GM19351 (cell line): ENCODE results near the gene TLR8.

Experiments
- ATAC-seq: cut with Tn5 transposase; IDR thresholded peaks from one replicate; pipeline ENCODE4 v1.9.1; 2021; ENCODE audit warnings: mild to moderate bottlenecking, moderate library complexity; ENCODE audit not compliant: unreplicated experiment

Gene TLR8

GRCh38 chrX:12906046-12906761, at the start of gene TLR8:
TLR8 (plus strand) TSS chrX:12906620; CDS start chrX:12906707, 87 bp downstream.
- ATAC-seq: no peak

- no peak for ATAC-seq
Observed at GRCh38 chrX:12865359-12865758, 41.1 kb upstream of the TLR8 start.

- ATAC-seq: peak; percentile 54
Observed at GRCh38 chrX:12866451-12867377, 39.7 kb upstream of the TLR8 start, which contains the start of gene TLR7. TLR7 (plus strand) TSS chrX:12867072; CDS start chrX:12867579, 507 bp downstream.

- ATAC-seq: no peak
Observed at GRCh38 chrX:12867685-12868084, 38.7 kb upstream of the TLR8 start.

- peak; percentile 59 for ATAC-seq
Observed at GRCh38 chrX:12868747-12869146, 37.7 kb upstream of the TLR8 start.

- ATAC-seq: no peak
Observed at GRCh38 chrX:12871257-12871656, 35.2 kb upstream of the TLR8 start.

- no peak for ATAC-seq
Observed at GRCh38 chrX:12872741-12873140, 33.7 kb upstream of the TLR8 start.

GRCh38 chrX:12874581-12874980, 31.8 kb upstream of the TLR8 start:
- ATAC-seq: no peak

GRCh38 chrX:12877386-12877785, 29.0 kb upstream of the TLR8 start:
- no peak for ATAC-seq

- no peak for ATAC-seq
Observed at GRCh38 chrX:12878536-12878935, 27.9 kb upstream of the TLR8 start.

GRCh38 chrX:12881914-12882313, 24.5 kb upstream of the TLR8 start:
- no peak for ATAC-seq

GRCh38 chrX:12885508-12885907, 20.9 kb upstream of the TLR8 start:
- no peak for ATAC-seq

GRCh38 chrX:12886545-12886944, 19.9 kb upstream of the TLR8 start:
- no peak for ATAC-seq

GRCh38 chrX:12887141-12887540, 19.3 kb upstream of the TLR8 start:
- no peak for ATAC-seq

GRCh38 chrX:12887767-12888166, 18.7 kb upstream of the TLR8 start:
- ATAC-seq: no peak

GRCh38 chrX:12890467-12890866, 16.0 kb upstream of the TLR8 start:
- ATAC-seq: peak; percentile 72

- no peak for ATAC-seq
Observed at GRCh38 chrX:12891171-12891570, 15.2 kb upstream of the TLR8 start.

GRCh38 chrX:12891915-12892506, 14.4 kb upstream of the TLR8 start:
- peak; percentile 42 for ATAC-seq

GRCh38 chrX:12892716-12893115, 13.7 kb upstream of the TLR8 start:
- ATAC-seq: no peak

GRCh38 chrX:12894074-12895030, 12.1 kb upstream of the TLR8 start:
- no peak for ATAC-seq
